Smooth muscle cell (in vitro differentiated cells): ENCODE data around the gene PCDHA1. TPM values are rescaled to one million over a fixed set of nuclear protein-coding genes. Genes with fewer than 3 reads are reported as not detected.

Source experiments
- DNase-seq: peaks from one replicate; lab custom pipeline; 2025; ENCODE audit not compliant: unreplicated experiment; lab: John Stamatoyannopoulos, UW
- H2AFZ ChIP-seq: fragments of 200-600 bp; sonication (generic); 2 replicates; pipeline ENCODE4 v1.6.0; 2016; ENCODE audit warnings: antibody characterized with exemption, low read depth, mild to moderate bottlenecking
- H3F3A ChIP-seq: fragments of 200-600 bp; sonication (generic); 2 replicates; pipeline ENCODE4 v1.6.0; 2017; ENCODE audit warnings: antibody characterized with exemption, low read depth
- H3K27ac ChIP-seq: fragments of 200-600 bp; sonication (generic); 2 replicates; pipeline ENCODE4 v1.5.1; 2016; ENCODE audit warnings: low read depth, mild to moderate bottlenecking
- H3K27me3 ChIP-seq: fragments of 200-600 bp; sonication (generic); 2 replicates; pipeline ENCODE4 v1.6.1; 2016; ENCODE audit warnings: low read depth, mild to moderate bottlenecking
- H3K36me3 ChIP-seq: fragments of 200-600 bp; sonication (generic); 2 replicates; pipeline ENCODE4 v1.5.1; 2016; ENCODE audit warnings: low read depth
- H3K4me1 ChIP-seq: fragments of 200-600 bp; sonication (generic); 2 replicates; pipeline ENCODE4 v1.5.1; 2016; ENCODE audit warnings: low read depth
- H3K4me2 ChIP-seq: fragments of 200-600 bp; sonication (generic); 2 replicates; pipeline ENCODE4 v1.6.0; 2016; ENCODE audit warnings: mild to moderate bottlenecking
- H3K4me3 ChIP-seq: fragments of 200-600 bp; sonication (generic); 2 replicates; pipeline ENCODE4 v1.5.1; 2016; ENCODE audit warnings: mild to moderate bottlenecking
- H3K79me2 ChIP-seq: fragments of 200-600 bp; sonication (generic); 2 replicates; pipeline ENCODE4 v1.6.0; 2016; ENCODE audit warnings: low read depth, mild to moderate bottlenecking
- H3K9ac ChIP-seq: fragments of 200-600 bp; sonication (generic); 2 replicates; pipeline ENCODE4 v1.6.0; 2016; ENCODE audit warnings: low read depth
- H3K9me3 ChIP-seq: fragments of 200-600 bp; sonication (generic); replicated peaks from 2 replicates; pipeline ENCODE4 v1.5.1; 2016; ENCODE audit warnings: low read depth
- H4K20me1 ChIP-seq: fragments of 200-600 bp; sonication (generic); 2 replicates; pipeline ENCODE4 v1.6.0; 2016; ENCODE audit warnings: low read depth
- CTCF ChIP-seq: fragments of 200-600 bp; sonication (generic); IDR thresholded peaks from 2 replicates; pipeline ENCODE4 v1.5.1; 2017; ENCODE audit warnings: borderline replicate concordance, mild to moderate bottlenecking, antibody characterized with exemption; ENCODE audit not compliant: insufficient read depth, poor library complexity, severe bottlenecking
- WGBS: methylation state at CpG from one replicate; pipeline ENCODE4 v1.1.7; 2016; ENCODE audit warnings: low lambda C conversion rate; 5-methylcytosine and 5-hydroxymethylcytosine counted together
- polyA plus RNA-seq: library from polyadenylated mRNA; unstranded; fragments of >200 nt; fragmentation: Nextera tagmentation; extraction: Ambion mirVana; gene quantifications from 2 replicates; pipeline ENCODE4 v1.2.1, GENCODE V29; 2016
- total RNA-seq: library from RNA; depleted of rRNA; stranded (reverse); fragments of >200 nt; gene quantifications from 2 replicates; pipeline ENCODE4 v1.2.3, GENCODE V29; 2014

PCDHA1 gene
- total RNA-seq (0.04 TPM in 1 of 2 replicates, not detected in the other), polyA plus RNA-seq (not detected in 2 replicates)

GRCh38 chr5:140785905-140786686 is at the start of gene PCDHA1:
PCDHA1 (plus strand) TSS chr5:140786140.
- H3K79me2 ChIP-seq = no peaks in the 10 kb centered on the region
- H3K27me3 ChIP-seq = no peaks in the 10 kb centered on the region
- H2AFZ ChIP-seq = no peak within 1 kb of the TSS
- 85% methylated on average over 29 of the region's 29 CpGs for WGBS
- H3K27ac ChIP-seq = no peak within 1 kb of the TSS
- H3K36me3 ChIP-seq = no peaks in the 10 kb centered on the region
- no peak for TF ChIP-seq CTCF
- H4K20me1 ChIP-seq = no peaks in the 10 kb centered on the region
- no peaks in the 10 kb centered on the region for H3K4me1 ChIP-seq
- no peak within 1 kb of the TSS for H3K4me2 ChIP-seq
- no peak within 1 kb of the TSS for H3K4me3 ChIP-seq
- H3F3A ChIP-seq = no peaks in the 10 kb centered on the region
- no peak for DNase-seq
- H3K9ac ChIP-seq = no peak within 1 kb of the TSS
- no peaks in the 10 kb centered on the region for H3K9me3 ChIP-seq

GRCh38 chr5:140737486-140737885 is 48.5 kb upstream of the PCDHA1 start:
- Histone ChIP-seq H3K4me2 (no peak overlapping the region), H3K4me3 (no peak overlapping the region), H3K36me3 (no peaks in the 10 kb centered on the region), H3K4me1 (no peaks in the 10 kb centered on the region), H3K79me2 (no peaks in the 10 kb centered on the region), H3K9ac (no peak overlapping the region), H3F3A (no peaks in the 10 kb centered on the region), H3K27me3 (no peaks in the 10 kb centered on the region), H3K27ac (no peak overlapping the region), H4K20me1 (no peaks in the 10 kb centered on the region), H3K9me3 (no peaks in the 10 kb centered on the region), H2AFZ (no peak overlapping the region)
- DNase-seq = no peak
- 83% methylated on average over 1 of the region's 1 CpG for WGBS
- TF ChIP-seq CTCF = no peak

- no peak for TF ChIP-seq CTCF
- Histone ChIP-seq H3F3A (no peaks in the 10 kb centered on the region), H2AFZ (no peak overlapping the region), H3K27me3 (no peaks in the 10 kb centered on the region), H3K4me1 (no peaks in the 10 kb centered on the region), H3K4me2 (no peak overlapping the region), H3K79me2 (no peaks in the 10 kb centered on the region), H3K4me3 (no peak overlapping the region), H3K36me3 (no peaks in the 10 kb centered on the region), H4K20me1 (no peaks in the 10 kb centered on the region), H3K27ac (no peak overlapping the region), H3K9ac (no peak overlapping the region), H3K9me3 (no peaks in the 10 kb centered on the region)
- WGBS = 59% methylated on average over 1 of the region's 1 CpG
- no peak for DNase-seq
These were observed 44.0 kb upstream of the PCDHA1 start for GRCh38 chr5:140741967-140742366.

DNA sequence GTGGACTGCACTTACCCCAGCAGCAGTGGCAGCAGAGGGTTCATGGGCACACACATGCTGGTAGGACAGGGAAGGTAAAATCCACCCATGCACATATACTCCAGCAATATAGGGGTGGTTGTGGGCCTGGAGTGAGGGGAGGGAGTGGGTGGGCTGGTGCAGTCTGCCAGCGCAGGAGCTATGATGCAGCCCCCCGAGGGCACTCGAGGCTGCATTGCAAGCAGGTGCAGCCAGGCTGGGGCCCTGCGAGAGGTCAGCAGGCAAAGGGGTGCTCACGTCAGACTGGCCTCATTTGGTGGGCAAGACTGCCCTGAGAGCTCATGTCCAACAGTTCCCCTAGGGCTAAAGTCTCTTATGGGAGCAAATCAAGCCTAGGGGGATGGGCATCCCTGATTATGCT is 32.4 kb upstream of the PCDHA1 start:
- no peak for TF ChIP-seq CTCF
- H3K9ac ChIP-seq = no peak overlapping the region
- H2AFZ ChIP-seq = no peak overlapping the region
- H3K4me3 ChIP-seq = no peak overlapping the region
- H4K20me1 ChIP-seq = no peaks in the 10 kb centered on the region
- H3K79me2 ChIP-seq = no peaks in the 10 kb centered on the region
- H3K36me3 ChIP-seq = no peaks in the 10 kb centered on the region
- H3K27me3 ChIP-seq = no peaks in the 10 kb centered on the region
- H3K27ac ChIP-seq = no peak overlapping the region
- H3F3A ChIP-seq = no peaks in the 10 kb centered on the region
- WGBS = 91% methylated on average over 5 of the region's 5 CpGs
- H3K9me3 ChIP-seq = peaks cover 11% of the 10 kb centered on the region
- no peaks in the 10 kb centered on the region for H3K4me1 ChIP-seq
- H3K4me2 ChIP-seq = no peak overlapping the region
- DNase-seq = no peak
